HG02588 (cell line): Measurements from ENCODE around the gene GPAT3.
"Not testable (repeated sequence)": the region's sequence is repeated elsewhere in the genome, so short reads cannot be mapped to it uniquely, and the experiment has no call there.

ENCODE experiments used
- ATAC-seq: cut with Tn5 transposase; IDR thresholded peaks from one replicate; pipeline ENCODE4 v1.9.1; 2021; ENCODE audit warnings: mild to moderate bottlenecking, moderate library complexity; ENCODE audit not compliant: unreplicated experiment

Gene GPAT3

DNA sequence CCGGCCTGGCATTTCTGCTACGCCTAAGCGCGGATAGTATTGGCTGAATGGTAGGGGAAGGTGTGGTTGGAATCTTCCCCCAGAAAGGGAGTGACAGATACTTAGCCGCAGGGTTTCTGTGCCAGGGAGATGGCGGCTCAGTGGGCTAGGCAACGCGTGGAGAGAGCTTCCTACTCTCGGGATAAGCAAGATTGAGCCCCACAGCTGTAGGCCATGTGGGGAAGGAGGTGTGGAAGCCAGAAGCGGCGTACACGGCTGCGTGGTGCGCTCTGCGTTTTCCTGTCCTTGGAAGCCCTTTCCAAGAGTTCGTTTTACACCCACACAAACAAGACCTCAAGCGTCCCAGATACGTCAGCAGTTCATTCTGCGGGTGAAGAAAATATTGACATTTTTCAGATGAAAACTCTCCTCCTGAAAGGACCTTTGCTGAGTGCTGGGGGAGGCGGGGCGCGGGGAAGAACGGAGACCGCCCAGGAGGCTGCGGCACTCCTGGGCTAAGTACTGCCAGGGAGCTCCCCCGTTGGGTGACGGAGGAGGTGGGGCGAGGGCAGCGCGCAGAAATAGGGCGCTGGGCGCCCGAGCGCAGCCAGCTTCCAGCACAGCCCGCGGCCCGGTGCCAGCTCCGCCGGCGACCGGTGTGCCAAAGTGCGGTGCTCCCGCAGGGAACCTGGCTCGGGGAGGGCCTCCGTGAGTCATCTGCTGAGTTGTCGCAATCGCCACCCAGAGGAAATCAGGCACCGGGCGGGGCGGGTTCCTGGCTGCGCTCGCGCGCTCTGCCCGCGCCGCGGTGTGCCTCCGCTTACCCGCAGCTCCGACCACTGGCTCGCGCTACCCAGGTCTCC, at the start of gene GPAT3:
GPAT3 (plus strand) TSS at position 589 of the 842 bp plus-strand sequence. CDS start 515 bp downstream, outside the sequence.
- peak; percentile 68 for ATAC-seq

DNA sequence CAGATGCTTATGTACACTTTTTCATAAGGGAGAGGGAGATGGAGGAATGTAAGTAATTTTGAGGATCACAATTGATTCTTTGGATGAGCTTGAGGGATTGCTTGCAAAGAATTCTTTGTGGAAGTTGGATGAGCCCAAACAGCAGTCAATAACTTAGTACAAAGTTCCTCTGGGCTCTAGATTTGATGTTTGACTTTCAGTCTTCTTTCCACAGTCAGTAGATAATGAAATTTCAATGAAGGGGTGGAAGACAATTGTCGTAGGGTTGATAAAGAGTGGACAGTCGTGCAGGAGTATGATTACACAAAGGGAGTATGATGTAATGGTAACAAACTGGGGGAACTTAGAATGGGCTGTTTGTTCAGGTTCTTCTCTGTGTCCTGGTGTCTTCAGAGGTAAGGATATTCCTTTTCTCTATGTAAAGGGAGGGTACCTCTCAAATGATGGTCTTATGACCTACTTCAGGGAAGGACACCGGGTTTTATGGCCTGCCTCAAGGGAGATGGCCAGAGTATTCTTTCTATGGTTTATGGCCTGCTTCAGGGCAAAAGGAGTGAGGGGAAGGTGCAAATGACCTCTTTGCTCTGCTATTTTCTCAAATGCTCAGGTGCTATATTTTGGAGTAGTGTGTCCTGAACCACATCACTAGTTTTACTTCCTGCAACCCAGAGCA, 49.3 kb upstream of the GPAT3 start:
- ATAC-seq = no peak

GRCh38 chr4:83489711-83490326, 46.1 kb upstream of the GPAT3 start:
- ATAC-seq = no peak

- ATAC-seq = peak; percentile 72
These were observed 44.9 kb upstream of the GPAT3 start for GRCh38 chr4:83490876-83491450.

- ATAC-seq = not testable (repeated sequence)
These were observed 39.6 kb upstream of the GPAT3 start for GRCh38 chr4:83496085-83496917.

DNA sequence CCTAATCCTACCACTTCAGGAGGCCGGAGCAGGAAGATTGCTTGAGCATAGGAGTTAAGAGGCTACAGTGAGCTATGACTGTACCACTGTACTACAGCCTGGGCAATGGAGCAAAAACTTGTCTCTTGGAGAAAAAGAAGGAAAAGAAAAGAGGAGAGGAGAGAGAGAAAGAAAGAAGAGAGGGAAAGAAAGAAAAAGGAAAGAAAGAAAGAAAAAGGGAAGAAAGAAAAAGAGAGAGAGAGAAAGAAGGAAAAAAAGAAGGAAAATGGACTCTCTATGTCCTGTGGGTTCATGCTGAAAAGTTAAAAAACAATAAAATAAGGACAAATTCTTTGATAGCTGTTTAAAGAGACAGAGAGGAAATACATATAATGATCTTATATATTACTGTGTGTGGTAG, 37.7 kb upstream of the GPAT3 start:
- ATAC-seq = no peak

- ATAC-seq = not testable (repeated sequence)
These were observed 34.2 kb upstream of the GPAT3 start for GRCh38 chr4:83501671-83502070.

GRCh38 chr4:83503974-83504373, 31.9 kb upstream of the GPAT3 start:
- ATAC-seq = no peak

GRCh38 chr4:83504503-83504902, 31.4 kb upstream of the GPAT3 start:
- no peak for ATAC-seq

GRCh38 chr4:83504996-83505395, 30.9 kb upstream of the GPAT3 start:
- no peak for ATAC-seq

DNA sequence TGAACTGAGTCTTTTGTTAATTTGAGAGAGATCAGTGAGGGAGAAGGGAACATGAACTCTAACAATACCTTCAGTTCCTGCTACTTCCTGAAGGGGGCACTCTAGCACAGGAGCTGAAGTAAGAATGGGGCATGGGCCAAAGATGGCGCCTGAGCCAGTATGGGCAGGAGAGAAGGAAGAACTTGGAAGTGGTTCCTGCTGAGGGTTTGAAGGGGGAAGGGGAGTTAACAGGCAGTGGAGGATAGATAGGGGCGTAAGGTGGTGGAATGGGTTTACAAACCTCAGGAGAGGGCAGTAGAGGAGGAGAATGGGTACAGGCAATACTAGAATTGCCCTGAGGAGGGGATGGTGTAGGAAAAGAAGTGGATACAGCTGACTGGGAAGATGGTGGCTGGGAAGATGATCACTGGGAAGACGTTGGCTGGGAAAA, 26.7 kb upstream of the GPAT3 start:
- not testable (repeated sequence) for ATAC-seq

DNA sequence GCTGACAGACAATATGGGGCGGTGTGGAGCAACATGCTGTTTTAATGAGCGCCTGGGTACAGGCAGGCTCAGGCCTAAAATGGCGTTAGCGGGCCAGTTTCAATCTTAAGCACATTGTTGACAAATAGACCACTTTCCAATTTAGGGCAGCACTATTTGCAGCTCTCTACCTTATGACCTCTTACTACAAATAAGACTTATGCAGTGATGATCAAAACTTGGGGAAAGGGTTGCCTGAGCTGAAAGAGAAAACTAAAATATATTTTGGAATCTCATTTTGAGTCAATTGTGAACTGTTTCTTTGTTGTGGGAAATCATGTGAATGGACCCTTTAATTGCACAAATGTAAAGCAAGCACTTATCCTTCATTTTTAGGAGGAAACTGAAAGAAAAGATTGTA, 25.5 kb upstream of the GPAT3 start:
- no peak for ATAC-seq

GRCh38 chr4:83516042-83516772, 19.7 kb upstream of the GPAT3 start:
- no peak for ATAC-seq

- no peak for ATAC-seq
These were observed 13.7 kb upstream of the GPAT3 start for GRCh38 chr4:83522239-83522638.

- no peak for ATAC-seq
These were observed 8.2 kb upstream of the GPAT3 start for GRCh38 chr4:83527671-83528070.

- peak; percentile 26 for ATAC-seq
These were observed 709 bp downstream of the GPAT3 start for GRCh38 chr4:83536362-83537272.

GRCh38 chr4:83542225-83542624, 6.3 kb downstream of the GPAT3 start:
- ATAC-seq = no peak

- ATAC-seq = no peak
These were observed 10.9 kb downstream of the GPAT3 start for GRCh38 chr4:83546786-83547185.
